HepG2 (cell line): ENCODE results near the gene TEX47. TPM values are rescaled to one million over a fixed set of nuclear protein-coding genes. Genes with fewer than 3 reads are reported as not detected.

Experiments used
- ATAC-seq: fragments of 200-7000 bp; cut with Tn5 transposase; 3 replicates; pipeline ENCODE4 v1.9.1; 2020; ENCODE audit warnings: mild to moderate bottlenecking, moderate library complexity
- BruUV-seq: library from RNA; stranded (reverse); fragments of 400-500 nt; replicated peaks from 2 replicates; lab custom pipeline; 2021; lab: Mats Ljungman, UMichigan
- CTCF ChIA-PET: fragments of 300-600 bp; formaldehyde crosslinking; extraction: SDS; loops from one replicate; lab custom pipeline; 2021; ENCODE audit warnings: low total read pairs, inconsistent platforms, low intra/inter-chr PET ratio; lab: Yijun Ruan, JAX
- POLR2A ChIA-PET: fragments of 350-600 bp; sonication (Branson Sonifier 250); formaldehyde crosslinking; loops from one replicate; lab custom pipeline; 2020; ENCODE audit warnings: antibody characterized with exemption, inconsistent platforms; lab: Yijun Ruan, JAX
- DNase-seq: peaks from one replicate; pipeline ENCODE4 v3.0.0-alpha.2; 2015; ENCODE audit warnings: low spot score
- FAIRE-seq: peaks from 3 replicates; lab custom pipeline; 2011; peaks lifted over from hg19 to GRCh38; lab: Jason Lieb, UNC
- H2AFZ ChIP-seq: one replicate; pipeline ENCODE4 v1.6.1; 2011; ENCODE audit warnings: low read length, inconsistent platforms
- H3K27ac ChIP-seq: fragments of 300-600 bp; 3 replicates; pipeline ENCODE4 v1.8.0; 2011; ENCODE audit warnings: mixed run types, mild to moderate bottlenecking, mixed read lengths, low read length, inconsistent platforms; ENCODE audit not compliant: insufficient read depth; ENCODE audit errors: extremely low read length
- H3K27me3 ChIP-seq, 2 experiments: fragments of 200-600 bp in 1 of 2; 2 replicates in 1 of 2; 3 replicates in 1 of 2; pipeline versions ENCODE4 v1.6.0 to v1.8.0; 2011; ENCODE audit warnings: low read length in 2 of 2, mild to moderate bottlenecking in 2 of 2, moderate library complexity in 2 of 2, inconsistent platforms in 1 of 2; ENCODE audit not compliant: insufficient read depth in 2 of 2, control insufficient read depth in 1 of 2
- H3K36me3 ChIP-seq, 2 experiments: fragments of 200-600 bp in 1 of 2; replicated peaks in 1 of 2; 2 replicates in 1 of 2; 3 replicates in 1 of 2; pipeline versions ENCODE4 v1.5.1 to v1.8.0; 2011; ENCODE audit warnings: low read length in 2 of 2, inconsistent platforms in 1 of 2; ENCODE audit not compliant: insufficient read depth in 2 of 2, control insufficient read depth in 1 of 2
- H3K4me1 ChIP-seq: 2 replicates; pipeline ENCODE4 v1.5.1; 2012; ENCODE audit warnings: low read length, inconsistent platforms; ENCODE audit not compliant: insufficient read depth
- H3K4me2 ChIP-seq: 2 replicates; pipeline ENCODE4 v1.6.0; 2011; ENCODE audit warnings: low read depth, low read length, inconsistent platforms
- H3K4me3 ChIP-seq, 3 experiments: fragments of 200-600 bp in 1 of 3; sonication (generic), shearing (Covaris generic) in 1 of 3; replicated peaks in 1 of 3; 2 replicates each; pipeline ENCODE4 v1.5.1; 2011 to 2016; ENCODE audit warnings: low read length in 3 of 3, inconsistent platforms in 2 of 3, low read depth in 2 of 3, mild to moderate bottlenecking in 2 of 3, control low read depth in 1 of 3, mixed read lengths in 1 of 3; ENCODE audit not compliant: insufficient read depth in 1 of 3
- H3K79me2 ChIP-seq: one replicate; pipeline ENCODE4 v1.6.1; 2011; ENCODE audit warnings: low read length, inconsistent platforms; ENCODE audit not compliant: insufficient read depth
- H3K9ac ChIP-seq: 2 replicates; pipeline ENCODE4 v1.6.0; 2011; ENCODE audit warnings: mild to moderate bottlenecking, low read depth, low read length, inconsistent platforms; ENCODE audit not compliant: insufficient read depth
- H3K9me3 ChIP-seq: 2 replicates; pipeline ENCODE4 v1.5.1; 2012; ENCODE audit warnings: mild to moderate bottlenecking, low read length
- H4K20me1 ChIP-seq: 2 replicates; pipeline ENCODE4 v1.6.0; 2011; ENCODE audit warnings: inconsistent platforms, mild to moderate bottlenecking, low read length, moderate library complexity; ENCODE audit not compliant: insufficient read depth
- BHLHE40 ChIP-seq: IDR thresholded peaks from 2 replicates; pipeline ENCODE4 v1.6.1; 2011; ENCODE audit warnings: low read length, improper control_type of control experiment
- GABPA ChIP-seq, 2 experiments: IDR thresholded peaks; 2 replicates each; pipeline ENCODE4 v1.6.1; 2011 to 2016; ENCODE audit warnings: low read depth in 2 of 2, low read length in 1 of 2, missing biosample characterization in 1 of 2, missing genetic modification characterization in 1 of 2
- NFKBIZ ChIP-seq: IDR thresholded peaks from 2 replicates; pipeline ENCODE4 v1.6.1; 2018; ENCODE audit warnings: missing genetic modification reagents, missing compliant biosample characterization
- PTBP1 ChIP-seq: fragments of 200-400 bp; formaldehyde crosslinking; IDR thresholded peaks from 2 replicates; pipeline ENCODE4 v1.6.1; 2018; ENCODE audit warnings: low read length, low read depth; ENCODE audit not compliant: poor library complexity, severe bottlenecking
- RBFOX2 ChIP-seq: fragments of 200-400 bp; formaldehyde crosslinking; IDR thresholded peaks from 2 replicates; pipeline ENCODE4 v1.6.1; 2017; ENCODE audit warnings: low read depth, mild to moderate bottlenecking, low read length
- TCF7L2 ChIP-seq: IDR thresholded peaks from 2 replicates; pipeline ENCODE4 v1.6.1; 2011; ENCODE audit warnings: mild to moderate bottlenecking, low read depth, low read length, moderate library complexity
- TSC22D2 ChIP-seq: sonication (generic); formaldehyde crosslinking; IDR thresholded peaks from 2 replicates; pipeline ENCODE4 v1.5.1; 2020; ENCODE audit warnings: missing genetic modification reagents, mild to moderate bottlenecking, borderline replicate concordance
- ZBTB1 ChIP-seq: sonication (generic); formaldehyde crosslinking; IDR thresholded peaks from 2 replicates; pipeline ENCODE4 v1.4.0; 2020; ENCODE audit warnings: missing genetic modification reagents, borderline replicate concordance
- ZBTB38 ChIP-seq: sonication (generic); formaldehyde crosslinking; IDR thresholded peaks from 2 replicates; pipeline ENCODE4 v1.5.1; 2020; ENCODE audit warnings: mild to moderate bottlenecking, missing genetic modification reagents
- ZFP62 ChIP-seq: sonication (generic); formaldehyde crosslinking; IDR thresholded peaks from 2 replicates; pipeline ENCODE4 v1.4.0; 2020; ENCODE audit warnings: missing genetic modification reagents
- ZFYVE20 ChIP-seq: sonication (generic); formaldehyde crosslinking; IDR thresholded peaks from 2 replicates; pipeline ENCODE4 v1.8.0; 2023; ENCODE audit warnings: low read depth, mild to moderate bottlenecking, moderate library complexity, missing genetic modification reagents, borderline replicate concordance
- ZNF773 ChIP-seq: sonication (generic); formaldehyde crosslinking; IDR thresholded peaks from 2 replicates; pipeline ENCODE4 v1.4.0; 2020; ENCODE audit warnings: missing genetic modification reagents, borderline replicate concordance
- WGBS: methylation state at CpG from one replicate; pipeline ENCODE4 v1.1.6; 2017; ENCODE audit warnings: low lambda C conversion rate; 5-methylcytosine and 5-hydroxymethylcytosine counted together
- in situ Hi-C: cut with HindIII; loops from 2 replicates; pipeline ENCODE4 v1.10.0; 2017; ENCODE audit warnings: low pct_unique_long_range_greater_than_20kb; ENCODE audit not compliant: extremely low pct_ligation_motif_present
- intact Hi-C: fragments of 100-400 bp; cut with micrococcal nuclease; formaldehyde crosslinking; loops from one replicate; pipeline ENCODE4 v1.10.0; 2022; ENCODE audit not compliant: unreplicated experiment
- polyA plus RNA-seq, 8 experiments: library from polyadenylated mRNA; depleted of rRNA in 3 of 8; stranded (reverse) in 7 of 8; unstranded in 1 of 8; fragments of >200 nt; fragmentation: Illumina TruSeq in 4 of 8; extraction: Trizol in 4 of 8; gene quantifications; 2 replicates each; pipeline versions ENCODE4 v1.2.1 to v1.2.3, GENCODE V29; 2011 to 2016; ENCODE audit warnings: low read depth in 4 of 8, missing spikeins in 1 of 8, mixed read lengths in 1 of 8; ENCODE audit not compliant: insufficient read depth in 1 of 8
- total RNA-seq, 5 experiments: library from RNA; depleted of rRNA; stranded (reverse); fragments of >200 nt; fragmentation: Illumina TruSeq; extraction: Trizol; gene quantifications; 2 replicates each; pipeline ENCODE4 v1.2.3, GENCODE V29; 2016; ENCODE audit warnings: low read depth in 1 of 5
- TF ChIP-seq, protein P1 (sequence below): fragments of 450-650 bp; IDR thresholded peaks from 2 replicates; pipeline ENCODE4 v1.6.1; 2017
- TF ChIP-seq, protein P2 (sequence below): IDR thresholded peaks from 2 replicates; pipeline ENCODE4 v1.6.1; 2016; ENCODE audit warnings: low read depth, borderline replicate concordance
- TF ChIP-seq, protein P3 (sequence below): sonication (generic); formaldehyde crosslinking; IDR thresholded peaks from 2 replicates; pipeline ENCODE4 v1.5.0; 2020; ENCODE audit warnings: missing genetic modification reagents, mild to moderate bottlenecking, borderline replicate concordance
- TF ChIP-seq, protein P4 (sequence below): sonication (generic); formaldehyde crosslinking; IDR thresholded peaks from 2 replicates; pipeline ENCODE4 v1.5.0; 2020; ENCODE audit warnings: missing genetic modification reagents

The TEX47 gene
- total and polyA plus RNA-seq, 2 of the 13 experiments (the other 11 are each of a cell fraction or from before 2014, with no cell fraction given): not detected

DNA sequence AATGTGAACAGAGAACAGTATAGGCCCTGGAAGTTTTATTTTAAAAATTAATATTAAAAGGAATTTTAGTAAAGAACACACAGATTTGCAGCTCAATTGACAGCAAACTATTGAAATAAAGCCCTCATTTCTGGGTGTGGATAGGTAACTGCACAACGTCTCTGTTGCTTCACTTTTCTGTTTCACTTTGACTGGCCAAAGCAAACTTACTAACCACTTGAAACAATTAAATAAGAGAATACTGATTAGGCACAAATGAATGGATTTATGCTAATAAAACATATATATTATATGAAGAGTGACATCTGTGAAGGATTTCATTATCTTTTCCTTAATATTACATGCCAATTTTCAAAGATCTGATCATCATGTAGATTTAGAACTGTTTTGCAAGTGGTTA, 24.1 kb downstream of the TEX47 start (continued):
- TF ChIP-seq PTBP1 (no peak), ZNF773 (CRISPR knock-in tag) (no peak), BHLHE40 (no peak), TSC22D2 (CRISPR knock-in tag) (no peak), ZBTB1 (no peak), NFKBIZ (CRISPR knock-in tag) (no peak)
- TF ChIP-seq, protein P1, sequence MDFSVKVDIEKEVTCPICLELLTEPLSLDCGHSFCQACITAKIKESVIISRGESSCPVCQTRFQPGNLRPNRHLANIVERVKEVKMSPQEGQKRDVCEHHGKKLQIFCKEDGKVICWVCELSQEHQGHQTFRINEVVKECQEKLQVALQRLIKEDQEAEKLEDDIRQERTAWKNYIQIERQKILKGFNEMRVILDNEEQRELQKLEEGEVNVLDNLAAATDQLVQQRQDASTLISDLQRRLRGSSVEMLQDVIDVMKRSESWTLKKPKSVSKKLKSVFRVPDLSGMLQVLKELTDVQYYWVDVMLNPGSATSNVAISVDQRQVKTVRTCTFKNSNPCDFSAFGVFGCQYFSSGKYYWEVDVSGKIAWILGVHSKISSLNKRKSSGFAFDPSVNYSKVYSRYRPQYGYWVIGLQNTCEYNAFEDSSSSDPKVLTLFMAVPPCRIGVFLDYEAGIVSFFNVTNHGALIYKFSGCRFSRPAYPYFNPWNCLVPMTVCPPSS: no peak
- TF ChIP-seq, protein P2, sequence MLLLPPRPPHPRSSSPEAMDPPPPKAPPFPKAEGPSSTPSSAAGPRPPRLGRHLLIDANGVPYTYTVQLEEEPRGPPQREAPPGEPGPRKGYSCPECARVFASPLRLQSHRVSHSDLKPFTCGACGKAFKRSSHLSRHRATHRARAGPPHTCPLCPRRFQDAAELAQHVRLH (CRISPR knock-in tag): no peak
- TF ChIP-seq, protein P3, sequence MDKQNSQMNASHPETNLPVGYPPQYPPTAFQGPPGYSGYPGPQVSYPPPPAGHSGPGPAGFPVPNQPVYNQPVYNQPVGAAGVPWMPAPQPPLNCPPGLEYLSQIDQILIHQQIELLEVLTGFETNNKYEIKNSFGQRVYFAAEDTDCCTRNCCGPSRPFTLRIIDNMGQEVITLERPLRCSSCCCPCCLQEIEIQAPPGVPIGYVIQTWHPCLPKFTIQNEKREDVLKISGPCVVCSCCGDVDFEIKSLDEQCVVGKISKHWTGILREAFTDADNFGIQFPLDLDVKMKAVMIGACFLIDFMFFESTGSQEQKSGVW (CRISPR knock-in tag): no peak

DNA sequence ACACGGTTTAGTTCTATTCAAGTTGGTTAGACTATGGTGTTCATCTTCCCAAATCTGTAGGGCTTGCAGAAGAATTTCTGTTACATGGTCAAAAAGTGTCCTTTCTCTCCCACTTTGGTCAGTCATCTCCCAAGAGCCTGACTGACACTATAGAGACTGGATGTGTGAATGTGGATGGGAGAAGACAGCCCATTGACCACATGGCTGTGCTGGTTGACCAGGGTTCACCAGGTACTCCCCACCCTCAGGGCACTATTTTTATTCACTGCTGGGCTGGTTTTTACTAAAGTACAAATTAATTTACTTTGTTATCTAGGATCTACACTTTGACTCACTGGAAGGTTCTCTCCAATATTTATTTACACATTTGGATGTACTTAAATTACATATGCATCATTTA, 33.8 kb downstream of the TEX47 start:
- POLR2A ChIA-PET: no interaction called here
- DNase-seq (no peak), ATAC-seq (no peak), FAIRE-seq (no peak)
- WGBS: 0% methylated on average over 1 of the region's 1 CpG
- intact Hi-C loops: no loop called here
- no peaks in the 10 kb centered on the region for H3K36me3 ChIP-seq
- BruUV-seq: no TSS peak
- H3K9me3 ChIP-seq: no peaks in the 10 kb centered on the region
- no peak overlapping the region for H3K4me3 ChIP-seq
- H3K27me3 ChIP-seq: peaks cover 0 to 22% of the 10 kb centered on the region in 2 experiments; a peak in 2 of 5 replicates
- H3K79me2 ChIP-seq: no peaks in the 10 kb centered on the region
- H3K9ac ChIP-seq: no peak overlapping the region
- H3K4me2 ChIP-seq: no peak overlapping the region
- H4K20me1 ChIP-seq: no peaks in the 10 kb centered on the region
- no peak overlapping the region for H2AFZ ChIP-seq
- CTCF ChIA-PET: no interaction called here
- H3K4me1 ChIP-seq: no peaks in the 10 kb centered on the region
- no peak overlapping the region for H3K27ac ChIP-seq
- in situ Hi-C loops: no loop called here
- TF ChIP-seq GABPA (IDR thresholded peaks at IDR 0.05; ENCODE audit: low read depth, low read length) (no peak), GABPA (CRISPR knock-in tag; IDR thresholded peaks at IDR 0.05; ENCODE audit: low read depth) (no peak), TCF7L2 (no peak), RBFOX2 (no peak), ZFP62 (CRISPR knock-in tag) (no peak), ZFYVE20 (CRISPR knock-in tag) (no peak), ZBTB38 (CRISPR knock-in tag) (no peak)
- TF ChIP-seq, protein P4, sequence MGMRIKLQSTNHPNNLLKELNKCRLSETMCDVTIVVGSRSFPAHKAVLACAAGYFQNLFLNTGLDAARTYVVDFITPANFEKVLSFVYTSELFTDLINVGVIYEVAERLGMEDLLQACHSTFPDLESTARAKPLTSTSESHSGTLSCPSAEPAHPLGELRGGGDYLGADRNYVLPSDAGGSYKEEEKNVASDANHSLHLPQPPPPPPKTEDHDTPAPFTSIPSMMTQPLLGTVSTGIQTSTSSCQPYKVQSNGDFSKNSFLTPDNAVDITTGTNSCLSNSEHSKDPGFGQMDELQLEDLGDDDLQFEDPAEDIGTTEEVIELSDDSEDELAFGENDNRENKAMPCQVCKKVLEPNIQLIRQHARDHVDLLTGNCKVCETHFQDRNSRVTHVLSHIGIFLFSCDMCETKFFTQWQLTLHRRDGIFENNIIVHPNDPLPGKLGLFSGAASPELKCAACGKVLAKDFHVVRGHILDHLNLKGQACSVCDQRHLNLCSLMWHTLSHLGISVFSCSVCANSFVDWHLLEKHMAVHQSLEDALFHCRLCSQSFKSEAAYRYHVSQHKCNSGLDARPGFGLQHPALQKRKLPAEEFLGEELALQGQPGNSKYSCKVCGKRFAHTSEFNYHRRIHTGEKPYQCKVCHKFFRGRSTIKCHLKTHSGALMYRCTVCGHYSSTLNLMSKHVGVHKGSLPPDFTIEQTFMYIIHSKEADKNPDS (CRISPR knock-in tag): no peak
